Stimulated activated CD4-positive, alpha-beta T cell treated with anti-CD3 and anti-CD28 coated beads, Interleukin-15, amount 100 ng/mL, for 48 hours (primary cell): Measurements from ENCODE around the gene PLXND1.

ENCODE experiments used
- DNase-seq, 2 donors: peaks; one replicate each; pipeline ENCODE4 v3.0.0-alpha.2; 2020; ENCODE audit warnings: low read depth in 2 of 2

The PLXND1 gene

DNA sequence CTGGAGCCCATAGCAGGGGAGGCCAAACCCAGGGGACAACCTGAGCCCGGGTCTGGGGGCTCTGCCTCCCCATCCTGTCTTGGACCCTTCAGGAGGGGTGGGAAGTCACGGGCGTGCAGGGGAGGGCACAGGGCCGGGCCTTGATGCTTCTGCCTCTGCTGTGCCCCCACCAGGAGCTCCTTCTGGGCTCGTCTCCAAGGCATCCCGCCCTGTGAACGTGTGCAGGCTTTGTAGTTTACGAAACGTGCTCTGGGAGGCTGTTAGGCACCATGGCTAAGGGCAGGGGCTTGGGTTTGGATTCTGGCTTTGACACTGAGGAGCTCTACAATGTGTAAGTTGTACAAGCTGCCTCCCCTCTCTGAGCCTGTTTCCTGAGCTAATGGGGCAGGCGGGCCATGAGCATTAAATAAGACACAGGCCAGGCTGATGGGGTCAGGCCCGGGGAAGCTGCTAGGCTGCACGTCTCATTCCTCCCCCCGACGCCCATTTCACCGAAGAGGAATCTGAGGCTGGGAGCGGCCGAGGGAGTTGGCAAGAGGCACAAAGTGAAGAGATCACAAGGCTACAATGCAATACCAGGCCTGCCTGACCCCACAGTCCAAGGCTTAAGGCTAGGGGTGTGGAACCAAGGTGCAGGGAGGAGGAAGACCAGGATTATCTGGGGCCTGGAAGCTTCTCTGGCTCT, 19.6 kb downstream of the PLXND1 start:
- no peak for DNase-seq

- DNase-seq, result no peak
Measured at GRCh38 chr3:129585949-129586657, 20.4 kb downstream of the PLXND1 start.

DNA sequence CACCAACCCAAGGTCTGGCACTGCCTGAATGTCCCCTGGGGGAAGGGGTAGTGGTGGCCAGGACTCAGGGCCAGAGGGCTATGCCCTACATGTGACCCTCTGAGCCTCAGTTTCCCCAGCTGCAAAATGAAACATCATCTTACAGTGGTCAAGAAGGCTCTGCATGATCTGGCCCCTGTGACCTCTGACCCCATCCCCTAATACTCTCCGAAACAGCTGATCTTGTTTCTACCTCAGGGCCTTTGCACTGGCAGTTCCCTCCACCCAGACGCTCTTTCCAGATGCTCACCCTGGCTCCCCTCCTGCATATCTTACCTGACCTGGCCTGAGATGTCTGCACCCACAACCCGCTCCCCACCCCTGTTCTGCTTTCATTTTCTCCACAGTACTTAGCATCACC, 21.8 kb downstream of the PLXND1 start:
- DNase-seq, result no peak

GRCh38 chr3:129583289-129583688, 23.2 kb downstream of the PLXND1 start:
- no peak for DNase-seq

DNA sequence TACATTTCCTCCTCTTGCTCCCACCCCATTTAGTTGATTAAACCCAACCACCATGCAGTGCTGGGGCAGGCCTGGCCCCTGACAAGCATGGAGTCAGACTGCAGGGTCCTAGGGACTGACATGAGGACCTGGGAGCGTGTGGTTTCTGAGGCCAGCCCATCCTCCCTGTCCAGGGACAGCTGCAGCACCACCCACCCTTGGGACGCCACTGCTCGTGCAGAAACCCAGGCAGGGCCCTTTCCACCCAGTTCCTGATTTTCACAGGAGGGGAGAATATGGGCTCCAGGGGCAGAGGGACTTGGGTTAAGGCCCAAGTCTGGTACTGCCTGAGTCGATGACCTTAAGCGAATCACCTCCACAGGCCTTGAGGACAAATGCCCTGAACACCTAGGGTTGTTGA, 23.7 kb downstream of the PLXND1 start:
- no peak for DNase-seq

- DNase-seq, result no peak
Measured at GRCh38 chr3:129581623-129582022, 24.9 kb downstream of the PLXND1 start.

DNA sequence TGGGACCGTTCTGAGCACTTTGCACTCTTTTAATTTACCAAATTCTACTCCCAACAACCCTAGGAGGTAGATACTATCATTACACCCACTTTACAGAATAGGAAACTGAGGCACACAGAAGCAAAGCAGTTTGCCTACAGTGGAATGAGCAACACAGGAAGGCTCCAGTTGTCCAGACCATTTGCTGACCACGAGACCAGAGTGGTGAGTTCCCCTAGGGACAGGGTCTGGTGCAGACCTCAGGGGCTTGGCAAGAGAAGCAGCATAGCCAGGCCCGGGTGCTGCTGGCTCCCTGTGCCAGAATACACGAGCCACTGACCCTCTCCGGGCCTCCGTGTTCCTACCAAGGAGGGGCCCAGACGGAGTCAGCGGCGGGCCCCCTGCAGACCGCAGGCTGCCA, 26.5 kb downstream of the PLXND1 start:
- no peak for DNase-seq

GRCh38 chr3:129577925-129578786, 28.3 kb downstream of the PLXND1 start:
- DNase-seq, result no peak

DNA sequence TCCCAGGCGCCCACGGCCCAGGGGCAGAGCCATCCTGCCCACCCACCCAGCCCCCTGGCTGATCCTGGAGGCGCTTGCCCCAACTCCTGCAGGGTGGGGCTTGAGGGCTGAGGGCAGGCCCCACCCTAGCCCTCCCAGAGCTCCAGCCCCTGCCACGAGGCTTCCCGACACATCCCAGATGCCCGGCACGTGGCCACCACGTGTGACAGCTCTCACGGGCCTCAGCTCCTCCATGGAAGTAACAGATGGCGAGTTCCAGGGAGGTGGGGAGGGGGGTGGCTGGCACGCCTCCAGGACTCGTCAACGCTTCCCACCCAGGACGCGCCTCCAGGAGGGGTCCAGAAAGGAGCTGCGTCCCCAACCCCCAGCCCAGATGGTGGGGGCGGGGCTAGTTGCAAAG, 29.1 kb downstream of the PLXND1 start:
- DNase-seq, result no peak

DNA sequence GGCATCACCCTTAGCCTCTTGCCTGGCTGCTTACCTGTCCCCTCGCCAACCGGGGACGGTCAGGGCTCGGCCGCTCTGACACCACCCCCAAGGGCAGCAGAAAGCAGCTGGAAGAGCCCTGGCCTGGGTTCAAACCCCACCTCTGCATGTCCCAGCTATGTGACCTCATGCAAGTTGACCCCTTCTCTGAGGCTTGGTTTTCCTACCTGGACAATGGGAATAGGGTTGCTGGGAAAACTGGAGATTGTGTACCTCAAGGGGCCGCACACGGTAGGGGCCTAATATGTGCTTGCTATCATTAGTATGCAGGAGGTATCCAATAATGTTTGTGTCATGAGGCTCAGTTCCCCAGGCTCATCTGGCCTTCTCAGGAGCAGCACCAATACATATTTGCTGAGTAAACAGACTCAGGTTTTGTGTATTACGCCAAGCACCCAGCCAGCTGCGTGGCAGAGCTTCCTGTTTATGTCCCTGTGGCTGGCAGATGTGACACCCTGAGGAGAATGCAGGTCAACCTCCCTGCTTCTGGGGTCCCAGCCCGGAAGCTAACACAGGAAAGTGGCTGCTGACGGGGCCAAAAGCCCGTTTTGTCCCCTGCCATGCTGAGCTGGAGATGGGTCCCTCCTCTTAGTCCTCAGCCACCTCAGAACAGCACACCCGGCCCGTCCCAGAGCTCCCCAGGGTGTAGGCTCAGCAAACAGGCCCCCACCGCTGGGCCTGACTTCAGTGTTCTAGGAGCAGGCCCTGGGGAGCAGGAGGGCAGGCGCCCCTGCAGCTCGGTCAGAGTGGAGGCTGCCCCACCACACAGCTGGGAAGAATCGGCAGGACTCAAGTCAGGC, 29.7 kb downstream of the PLXND1 start:
- peak in 1 of 2 donors; percentile 5 for DNase-seq

- DNase-seq, result no peak
Measured at GRCh38 chr3:129575997-129576384, 30.5 kb downstream of the PLXND1 start.

DNA sequence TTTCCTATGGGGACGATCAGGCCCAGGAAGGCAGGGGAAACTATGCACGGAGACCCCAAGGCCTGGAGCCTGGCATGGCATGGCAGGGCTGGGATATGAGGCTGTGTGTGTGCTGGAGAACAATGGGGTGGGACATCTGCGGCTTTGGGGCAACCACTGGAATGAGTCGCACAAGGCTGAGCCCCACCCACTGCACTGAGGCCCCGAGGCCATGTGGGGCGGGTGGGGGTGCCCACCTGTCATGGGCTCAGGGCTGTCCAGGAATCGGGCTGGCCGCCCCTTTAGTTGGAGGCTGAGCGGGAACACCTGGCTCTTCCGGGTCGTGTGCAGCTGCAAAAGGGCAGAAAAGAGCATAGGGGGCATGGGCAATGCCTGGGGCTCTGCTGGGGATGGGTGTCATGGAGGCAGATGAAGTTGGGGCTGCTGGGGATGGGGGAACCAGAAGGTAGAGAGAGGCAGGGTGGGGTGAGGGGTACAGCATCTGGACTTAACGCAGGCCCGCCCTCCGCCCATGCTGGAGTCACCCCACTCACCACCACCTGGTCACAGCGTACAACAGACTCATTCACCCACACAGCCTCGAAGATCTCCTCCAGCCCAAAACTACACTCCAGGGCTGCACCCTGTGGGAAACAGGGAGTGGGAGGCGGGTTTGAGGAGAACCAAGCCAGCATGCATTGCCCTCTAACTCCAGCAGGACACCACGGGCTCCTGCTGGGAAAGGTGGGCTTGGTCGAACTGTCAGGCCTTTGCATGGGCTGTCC, 31.1 kb downstream of the PLXND1 start:
- DNase-seq, result no peak

DNA sequence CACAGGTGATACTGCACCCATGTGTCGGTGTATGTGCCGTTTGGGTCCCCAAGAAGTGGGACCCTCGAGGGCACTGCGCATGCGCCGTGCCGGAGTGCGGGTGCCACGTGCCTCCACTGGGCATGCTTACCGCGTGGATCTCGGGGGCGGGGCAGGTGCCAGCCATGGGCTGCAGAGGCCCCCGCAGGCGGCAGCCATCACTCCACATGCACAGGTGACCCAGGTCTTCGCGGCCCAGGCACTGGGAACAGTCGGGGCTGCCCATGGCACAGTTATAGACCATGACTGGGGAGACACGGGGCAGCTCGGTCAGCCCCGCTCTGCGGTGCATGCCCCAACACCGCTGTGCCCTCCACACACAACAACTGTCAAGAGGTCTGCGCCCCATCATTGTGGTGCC, 32.3 kb downstream of the PLXND1 start:
- DNase-seq, result no peak

GRCh38 chr3:129573493-129573892, 33.0 kb downstream of the PLXND1 start:
- DNase-seq, result no peak

GRCh38 chr3:129572603-129573002, 33.9 kb downstream of the PLXND1 start:
- DNase-seq, result no peak

DNA sequence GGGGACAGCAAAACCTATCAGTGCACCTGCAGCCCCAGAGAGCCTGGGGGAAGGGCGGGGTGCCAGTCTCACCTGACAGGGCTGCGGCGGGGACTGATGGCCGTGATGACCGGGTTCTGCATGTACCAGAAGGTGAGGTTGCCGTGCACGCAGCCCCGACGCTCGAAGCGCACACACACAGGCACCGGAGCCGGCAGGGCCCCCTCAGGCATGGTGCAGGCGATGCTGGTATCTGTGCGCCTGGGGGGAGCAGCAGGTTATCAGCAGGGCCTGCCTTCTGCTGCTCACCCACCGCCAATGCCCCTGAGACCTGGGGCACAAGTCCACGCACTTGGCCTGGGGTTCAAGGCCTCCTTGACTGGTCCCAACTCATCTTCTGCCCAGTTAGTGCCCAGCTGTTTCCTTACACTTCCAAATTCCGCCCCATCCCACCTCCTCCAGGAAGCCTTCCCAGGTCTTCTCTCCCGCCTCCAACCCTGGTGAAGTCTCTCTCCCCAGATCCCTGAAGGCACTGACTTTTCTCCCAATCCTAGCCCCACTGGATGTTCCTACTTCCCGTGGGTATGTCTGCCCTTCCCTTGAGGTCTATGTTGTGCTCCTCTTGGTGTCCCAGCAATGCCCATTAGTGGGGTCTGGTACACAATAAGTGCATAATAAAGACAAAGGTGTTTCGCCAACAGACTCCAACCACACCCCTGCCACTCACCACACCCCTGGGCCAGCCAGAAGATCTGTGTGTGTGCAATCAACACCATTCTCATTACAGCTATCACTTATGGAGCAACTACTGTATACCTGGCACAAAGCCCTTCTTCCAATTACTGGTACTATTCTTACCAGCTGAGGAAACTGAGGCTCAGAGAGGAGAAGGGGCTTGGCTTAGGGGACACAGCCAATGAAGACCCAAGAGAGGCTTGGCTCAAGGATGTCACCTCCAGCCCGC, 34.6 kb downstream of the PLXND1 start:
- no peak for DNase-seq

DNA sequence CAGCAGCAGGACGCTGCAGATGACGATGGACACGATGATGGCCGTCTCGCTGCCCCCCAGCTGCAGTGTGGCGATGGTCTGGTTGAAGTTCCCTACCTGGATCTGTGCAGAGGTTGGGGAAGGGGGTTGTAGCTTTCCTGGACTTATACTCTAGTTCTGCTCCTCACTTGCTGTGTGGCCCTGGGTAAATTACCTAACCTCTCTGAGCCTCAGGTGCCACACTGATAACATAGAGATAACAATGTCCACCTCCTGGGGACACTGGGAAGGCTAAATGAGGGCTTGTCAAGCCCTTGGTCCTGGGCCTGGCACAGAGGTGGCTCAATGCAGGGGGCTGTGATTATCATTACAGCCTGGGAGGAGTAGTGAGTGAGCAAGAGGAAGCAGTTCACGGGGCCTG, 36.6 kb downstream of the PLXND1 start:
- DNase-seq, result no peak

DNA sequence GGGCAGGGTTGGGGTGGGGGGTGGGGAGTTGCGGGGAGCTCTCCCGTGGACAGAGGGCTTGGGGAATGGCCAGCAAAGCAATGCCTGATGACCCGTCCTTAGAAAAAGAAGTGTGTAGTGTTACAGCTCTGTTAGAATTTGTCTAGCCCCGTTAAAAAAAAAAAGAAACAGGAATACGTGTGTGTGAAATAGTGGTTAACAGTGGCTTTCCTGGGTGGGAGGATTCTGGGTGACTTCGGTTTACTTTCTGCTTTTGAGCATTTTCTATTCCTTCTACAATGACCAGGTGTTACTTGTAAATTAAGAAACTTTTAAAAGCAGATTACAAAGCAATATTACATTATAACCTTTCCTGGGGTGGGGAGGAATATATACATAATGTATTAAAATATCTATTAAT, 38.5 kb downstream of the PLXND1 start:
- no peak for DNase-seq

GRCh38 chr3:129567176-129567705, 39.2 kb downstream of the PLXND1 start:
- no peak for DNase-seq

DNA sequence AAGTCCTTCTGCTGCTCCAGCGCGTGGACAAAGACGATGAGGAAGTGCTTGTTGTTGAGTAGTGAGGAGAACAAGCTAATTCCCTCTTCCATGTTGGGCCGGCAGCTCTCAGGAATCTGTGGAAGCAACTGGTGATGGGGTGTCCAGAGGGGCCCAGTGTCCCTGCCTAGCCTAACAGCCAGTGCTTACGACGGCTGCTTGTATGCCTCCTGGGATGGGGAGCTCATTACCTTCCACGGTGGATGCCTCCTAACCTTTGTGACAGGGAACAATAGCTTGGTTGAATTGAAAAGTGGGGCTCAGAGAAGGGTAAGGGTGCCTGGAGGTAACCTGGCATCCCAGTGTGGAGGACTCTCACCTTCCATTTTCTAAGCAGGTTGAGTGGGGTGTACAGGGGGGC, 40.6 kb downstream of the PLXND1 start:
- no peak for DNase-seq
